ES-I3 (cell line): ENCODE measurements around the gene CHRNA4.

ENCODE experiments used
- H3K36me3 ChIP-seq: 2 replicates; pipeline ENCODE4 v1.6.1; 2013; ENCODE audit warnings: mild to moderate bottlenecking, low read length, control low read depth, moderate library complexity; ENCODE audit not compliant: insufficient read depth
- H3K4me1 ChIP-seq: 2 replicates; pipeline ENCODE4 v1.6.1; 2013; ENCODE audit warnings: mild to moderate bottlenecking, control low read depth, low read length; ENCODE audit not compliant: insufficient read depth
- H3K9ac ChIP-seq: 2 replicates; pipeline ENCODE4 v1.6.1; 2013; ENCODE audit warnings: low read depth, mild to moderate bottlenecking, low read length, moderate library complexity
- H3K9me3 ChIP-seq: 2 replicates; pipeline ENCODE4 v1.6.1; 2013; ENCODE audit warnings: mild to moderate bottlenecking, low read length, moderate library complexity; ENCODE audit not compliant: control insufficient read depth, insufficient read depth

The CHRNA4 gene

GRCh38 chr20:63376283-63377250, 15.4 kb upstream of the CHRNA4 start:
- H3K9me3 ChIP-seq, result no peaks in the 10 kb centered on the region
- no peaks in the 10 kb centered on the region for H3K36me3 ChIP-seq
- peaks cover 10% of the 10 kb centered on the region; the same call in 1 of the 2 replicates for H3K4me1 ChIP-seq
- no peak overlapping the region for H3K9ac ChIP-seq

DNA sequence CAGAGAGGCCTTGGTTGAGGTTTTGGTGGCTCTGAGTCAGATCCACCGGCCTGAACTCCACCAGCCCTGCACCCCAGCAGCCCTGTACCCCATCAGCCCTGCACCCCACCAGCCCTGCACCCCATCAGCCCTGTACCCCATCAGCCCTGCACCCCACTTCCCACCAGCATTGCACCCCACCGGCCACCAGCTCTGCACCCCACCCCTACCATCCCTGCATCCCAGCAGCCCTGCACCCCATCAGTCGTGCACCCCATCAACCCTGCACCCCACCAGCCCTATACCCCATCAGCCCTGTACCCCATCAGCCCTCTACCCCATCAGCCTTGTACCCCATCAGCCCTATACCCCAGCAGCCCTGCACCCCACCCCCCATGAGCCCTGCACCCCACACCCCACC, 14.3 kb upstream of the CHRNA4 start:
- H3K9ac ChIP-seq, result no peak overlapping the region
- H3K4me1 ChIP-seq, result peaks cover 10% of the 10 kb centered on the region; the same call in 1 of the 2 replicates
- no peaks in the 10 kb centered on the region for H3K9me3 ChIP-seq
- no peaks in the 10 kb centered on the region for H3K36me3 ChIP-seq

- H3K36me3 ChIP-seq, result no peaks in the 10 kb centered on the region
- no peaks in the 10 kb centered on the region for H3K9me3 ChIP-seq
- H3K4me1 ChIP-seq, result peaks cover 10% of the 10 kb centered on the region; the same call in 1 of the 2 replicates
- H3K9ac ChIP-seq, result no peak overlapping the region
Measured at GRCh38 chr20:63374504-63374903, 13.4 kb upstream of the CHRNA4 start.

DNA sequence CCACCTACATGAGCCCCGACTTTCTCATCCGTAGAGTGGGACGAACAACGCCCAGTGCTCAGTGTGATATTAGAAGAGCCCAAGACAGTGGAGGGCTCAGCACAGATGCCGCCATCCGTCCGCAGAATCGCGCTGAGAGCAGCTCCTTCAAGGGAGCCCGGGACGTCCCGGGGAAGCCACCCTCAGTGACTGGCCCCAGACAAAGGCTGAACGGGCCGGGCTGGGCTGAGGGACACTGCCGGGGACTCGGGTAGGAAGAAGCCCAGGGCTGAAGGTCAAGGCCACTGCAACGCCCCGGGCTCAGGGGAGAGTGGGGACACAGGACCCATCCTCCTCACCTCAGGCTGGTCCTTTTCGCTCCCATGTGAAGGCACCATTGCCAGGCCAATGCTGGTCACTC, 12.8 kb upstream of the CHRNA4 start:
- H3K9ac ChIP-seq, result no peak overlapping the region
- H3K4me1 ChIP-seq, result peaks cover 10% of the 10 kb centered on the region; the same call in 1 of the 2 replicates
- H3K36me3 ChIP-seq, result no peaks in the 10 kb centered on the region
- no peaks in the 10 kb centered on the region for H3K9me3 ChIP-seq

DNA sequence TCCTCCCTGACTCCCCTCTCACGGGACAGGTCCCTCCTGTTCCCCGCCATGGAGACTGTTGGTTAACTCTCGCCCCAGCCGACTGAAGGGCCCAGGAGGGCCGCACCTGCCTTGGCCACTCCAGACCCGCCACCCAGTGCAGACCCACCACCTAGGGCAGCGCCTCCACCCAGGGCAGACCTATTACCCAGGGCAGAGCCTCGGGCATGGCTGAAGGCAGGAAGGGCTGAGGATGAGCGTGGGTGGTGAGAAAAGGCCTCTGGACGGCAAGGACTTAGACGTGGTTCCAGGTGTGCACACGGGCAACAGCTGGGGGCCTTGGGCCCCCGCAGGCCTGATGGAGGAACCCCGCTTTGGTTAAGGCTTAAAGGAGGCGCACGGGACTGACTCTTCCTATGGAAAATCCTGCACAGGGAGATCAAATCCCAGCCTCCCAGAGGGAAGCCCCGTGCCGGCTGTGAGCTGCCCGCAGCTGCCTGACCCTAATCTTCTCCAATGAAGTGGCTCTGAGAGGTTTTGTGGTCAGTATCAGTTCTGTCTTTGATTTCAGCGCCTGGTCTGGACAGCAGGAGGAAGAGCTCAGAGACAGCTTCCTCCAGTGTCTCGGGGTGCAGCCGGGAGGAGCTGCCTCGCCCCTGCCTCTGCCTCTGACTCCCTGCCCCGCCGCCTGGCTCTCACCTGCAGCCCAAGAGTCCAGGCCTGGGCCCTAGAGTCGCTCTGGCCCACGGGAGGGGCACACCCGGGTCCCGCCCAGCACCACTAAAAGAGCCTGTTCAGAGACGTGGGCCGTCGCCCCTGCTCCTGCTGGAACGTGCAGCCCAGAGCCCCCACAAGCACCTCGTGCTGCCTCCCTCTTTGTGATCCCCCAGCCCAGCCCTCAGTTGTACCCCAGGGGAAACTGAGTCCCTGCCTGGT, 12.1 kb upstream of the CHRNA4 start:
- H3K9me3 ChIP-seq, result no peaks in the 10 kb centered on the region
- H3K9ac ChIP-seq, result no peak overlapping the region
- H3K4me1 ChIP-seq, result peaks cover 10% of the 10 kb centered on the region; the same call in 1 of the 2 replicates
- H3K36me3 ChIP-seq, result no peaks in the 10 kb centered on the region

DNA sequence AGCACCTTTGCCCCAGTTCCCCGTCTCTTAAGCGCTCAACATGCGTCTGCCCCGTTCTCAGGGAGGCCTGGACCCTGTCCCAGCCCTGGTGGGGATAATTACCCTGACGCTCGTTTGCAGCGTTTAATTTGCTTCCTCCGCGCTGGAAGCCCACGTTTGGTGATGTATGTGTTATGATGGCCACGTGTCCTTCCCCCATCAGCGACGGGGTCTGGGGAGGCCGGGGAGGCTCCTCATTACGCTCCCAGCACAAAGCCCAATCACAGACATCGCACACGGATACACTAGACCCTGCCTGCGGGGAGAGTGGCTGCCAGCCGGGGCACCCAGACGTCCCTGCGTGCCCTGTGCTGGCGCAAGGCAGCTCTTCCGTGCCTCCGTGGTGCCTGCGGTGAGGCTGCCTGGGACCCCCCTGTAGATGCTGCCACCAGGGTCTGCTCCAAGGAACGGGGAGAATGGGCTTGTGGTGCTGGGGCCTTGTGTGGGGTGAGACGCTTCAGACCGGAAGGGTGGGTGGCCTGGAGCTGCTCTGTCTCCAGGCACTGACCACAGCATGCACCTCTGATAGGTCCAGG, 10.2 kb upstream of the CHRNA4 start:
- Histone ChIP-seq H3K36me3 (no peaks in the 10 kb centered on the region), H3K9me3 (no peaks in the 10 kb centered on the region), H3K4me1 (no peaks in the 10 kb centered on the region), H3K9ac (no peak overlapping the region)

GRCh38 chr20:63370618-63371187, 9.6 kb upstream of the CHRNA4 start:
- Histone ChIP-seq H3K9me3 (no peaks in the 10 kb centered on the region), H3K36me3 (no peaks in the 10 kb centered on the region), H3K4me1 (no peaks in the 10 kb centered on the region), H3K9ac (no peak overlapping the region)

GRCh38 chr20:63369724-63370617, 8.8 kb upstream of the CHRNA4 start:
- Histone ChIP-seq H3K9me3 (no peaks in the 10 kb centered on the region), H3K4me1 (no peaks in the 10 kb centered on the region), H3K36me3 (no peaks in the 10 kb centered on the region), H3K9ac (no peak overlapping the region)

DNA sequence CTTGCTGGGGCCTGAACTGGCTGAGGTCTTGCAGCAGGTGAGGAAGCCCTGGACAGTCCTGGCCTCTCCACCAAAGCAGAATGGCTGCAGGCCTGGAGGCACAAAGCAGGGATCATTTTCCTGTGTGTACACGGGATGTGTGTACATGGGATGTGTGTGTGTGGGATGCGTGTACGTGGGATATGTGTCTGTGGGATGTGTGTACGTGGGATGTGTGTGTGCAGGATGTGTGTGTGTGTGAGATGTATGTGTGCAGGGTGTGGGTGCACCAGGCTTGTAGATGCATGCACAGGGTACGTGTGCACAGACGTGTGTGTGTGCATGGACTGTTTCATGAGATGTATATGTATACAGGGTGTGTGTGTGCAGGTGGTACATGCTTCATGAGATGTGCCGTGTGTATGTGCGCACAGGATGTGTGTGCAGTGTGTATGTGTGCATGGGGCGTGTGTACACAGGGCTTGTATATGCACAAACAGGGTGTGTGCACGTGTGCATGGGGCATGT, 7.9 kb upstream of the CHRNA4 start:
- H3K9ac ChIP-seq, result no peak overlapping the region
- H3K36me3 ChIP-seq, result no peaks in the 10 kb centered on the region
- H3K4me1 ChIP-seq, result no peaks in the 10 kb centered on the region
- no peaks in the 10 kb centered on the region for H3K9me3 ChIP-seq

DNA sequence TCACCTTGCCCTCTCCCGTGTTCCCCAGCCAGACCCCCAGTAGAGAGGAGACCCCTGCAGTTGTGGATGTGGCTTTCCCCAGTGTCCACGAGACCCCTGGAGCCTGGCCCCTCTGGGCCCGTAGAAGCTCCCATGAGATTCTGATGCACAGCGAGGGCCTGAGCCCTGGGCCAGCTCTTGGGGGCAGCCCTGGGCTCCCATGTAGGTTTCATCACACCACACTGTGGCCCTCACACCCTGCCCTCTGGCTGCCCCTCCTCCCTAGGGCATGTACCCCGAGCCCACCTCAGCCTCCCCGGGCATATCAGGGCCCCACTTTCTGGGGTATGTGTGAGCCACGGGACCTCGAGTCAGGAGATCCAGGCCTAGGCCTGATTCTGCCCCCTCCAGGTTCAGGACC, 7.0 kb upstream of the CHRNA4 start:
- H3K4me1 ChIP-seq, result no peaks in the 10 kb centered on the region
- no peaks in the 10 kb centered on the region for H3K9me3 ChIP-seq
- no peaks in the 10 kb centered on the region for H3K36me3 ChIP-seq
- H3K9ac ChIP-seq, result no peak overlapping the region

- Histone ChIP-seq H3K9me3 (no peaks in the 10 kb centered on the region), H3K4me1 (no peaks in the 10 kb centered on the region), H3K36me3 (no peaks in the 10 kb centered on the region), H3K9ac (no peak overlapping the region)
Measured at GRCh38 chr20:63367446-63368055, 6.4 kb upstream of the CHRNA4 start.

DNA sequence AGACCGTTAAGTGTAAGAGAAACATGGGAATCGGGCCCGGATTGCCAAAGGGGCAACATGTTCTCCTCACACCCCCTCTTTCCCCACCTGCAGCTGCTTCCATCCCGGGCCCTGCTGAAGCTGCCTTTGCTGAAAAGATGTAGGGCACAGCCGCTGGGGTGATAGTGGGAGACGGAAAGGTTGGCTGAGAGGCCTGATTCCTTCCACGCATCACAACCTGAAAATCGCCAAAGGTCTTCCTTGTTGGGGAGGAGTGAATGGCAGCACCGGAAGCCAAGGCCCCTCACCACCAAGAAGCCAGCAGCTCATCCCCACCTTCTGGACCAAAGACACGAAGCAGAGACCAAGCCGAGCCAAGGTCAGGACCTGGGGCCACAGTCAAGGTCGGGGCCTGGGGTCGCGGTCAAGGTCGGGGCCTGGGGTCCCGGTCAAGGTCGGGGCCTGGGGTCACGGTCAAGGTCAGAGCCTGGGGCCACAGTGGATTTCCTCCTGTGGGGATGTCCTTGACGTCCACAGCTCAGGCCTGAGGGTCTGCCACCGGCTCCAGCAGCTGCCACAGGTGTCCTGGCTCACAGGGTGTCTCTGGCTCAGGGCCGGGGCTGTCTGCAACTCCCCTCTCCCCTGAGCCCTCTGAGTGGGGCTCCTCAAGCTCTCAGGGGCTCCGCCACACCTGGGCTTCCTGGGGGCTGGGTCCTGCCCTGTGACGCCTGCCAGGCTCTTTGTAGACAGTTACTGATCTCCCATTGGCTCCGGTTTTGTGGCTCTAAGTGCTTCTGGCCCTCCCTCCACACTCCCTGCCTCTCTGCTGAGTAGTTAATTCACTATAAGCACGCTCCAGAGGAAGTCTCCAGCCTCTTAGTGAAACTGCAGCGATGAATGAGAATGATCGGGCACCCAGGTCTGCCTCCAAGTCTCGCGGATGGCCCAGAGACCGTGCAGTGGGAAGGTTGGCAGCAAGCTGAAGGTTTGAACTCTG, 5.5 kb upstream of the CHRNA4 start:
- Histone ChIP-seq H3K9ac (no peak overlapping the region), H3K36me3 (no peaks in the 10 kb centered on the region), H3K9me3 (no peaks in the 10 kb centered on the region), H3K4me1 (no peaks in the 10 kb centered on the region; the same call in 1 of the 2 replicates)
